Stimulated activated CD8-positive, alpha-beta memory T cell treated with anti-CD3 and anti-CD28 coated beads, Interleukin-2, amount 100 ng/mL, for 48 hours (primary cell): Measurements from ENCODE around the gene RERG.
"Not testable (repeated sequence)": the region's sequence is repeated elsewhere in the genome, so short reads cannot be mapped to it uniquely, and the experiment has no call there.

Experiments
- DNase-seq, 2 donors: peaks; one replicate each; pipeline ENCODE4 v3.0.0-alpha.2; 2020; ENCODE audit warnings: low read depth in 2 of 2

The RERG gene

DNA sequence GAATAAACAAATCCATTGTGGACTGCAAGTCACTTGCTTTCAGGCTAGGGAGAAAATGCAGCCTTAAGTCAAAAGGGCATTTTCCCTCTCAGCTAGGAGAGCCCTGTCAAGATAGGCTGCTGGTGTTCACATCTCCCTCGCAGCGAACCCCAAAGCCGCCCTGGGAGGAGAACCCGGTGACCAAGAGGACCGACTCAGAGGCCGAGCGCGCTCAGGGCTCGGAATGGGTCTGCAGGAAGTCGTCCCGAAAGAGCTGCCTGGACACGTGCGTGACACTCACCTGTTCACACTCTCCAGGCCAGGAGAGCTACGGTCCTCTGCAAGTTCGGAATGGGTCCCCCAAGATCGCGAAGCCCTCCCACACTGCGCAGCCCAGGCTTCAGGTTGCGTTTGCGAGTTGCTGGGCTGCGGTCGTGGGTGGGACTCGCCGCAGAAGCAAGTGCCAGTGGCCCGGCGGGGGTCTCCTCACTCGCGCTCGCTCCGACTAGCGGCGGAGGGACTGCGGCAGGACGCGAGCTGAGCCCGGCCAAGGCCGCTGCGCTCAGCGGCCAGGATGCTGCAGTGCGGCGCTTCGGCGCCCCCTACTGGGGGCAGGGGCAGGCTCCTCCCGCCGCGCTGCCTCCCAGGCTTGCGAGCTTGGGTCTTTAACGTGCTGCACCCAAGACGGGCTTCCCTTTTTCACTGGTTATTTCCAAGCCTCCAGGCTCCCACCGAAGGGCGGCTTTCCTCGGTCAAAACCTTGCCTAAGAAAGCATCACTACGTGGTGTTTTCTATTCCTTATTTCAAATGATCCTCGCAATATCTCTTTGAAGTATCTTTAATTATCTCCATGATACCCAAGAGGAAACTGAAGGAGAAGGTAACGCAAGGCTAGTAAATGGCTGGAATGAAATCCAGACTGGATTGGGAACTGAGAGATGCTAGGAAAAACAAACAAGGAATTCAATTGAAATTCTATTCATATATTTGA, at the start of gene RERG:
RERG (minus strand) TSS at position 503 of the 971 bp plus-strand sequence. CDS start 3,928 bp downstream, outside the sequence.
- DNase-seq, result peak; percentile 64

DNA sequence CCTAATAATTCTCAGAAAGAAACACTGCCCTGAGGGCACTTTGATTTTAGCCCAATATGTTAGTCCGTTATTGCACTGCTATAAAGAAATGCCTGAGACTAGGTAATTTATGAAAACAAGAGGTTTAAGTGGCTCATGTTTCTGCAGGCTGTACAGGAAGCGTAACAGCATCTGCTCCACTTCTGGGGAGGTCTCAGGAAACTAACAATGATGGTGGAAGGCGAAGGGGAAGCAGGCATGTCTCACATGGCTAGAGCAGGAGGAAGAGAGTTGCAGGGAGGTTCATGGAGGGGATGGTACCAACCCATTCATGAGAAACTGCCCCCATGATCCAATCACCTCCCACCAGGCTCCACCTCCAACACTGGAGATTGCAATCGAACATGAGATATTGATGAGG, 49.4 kb upstream of the RERG start:
- DNase-seq, result no peak

DNA sequence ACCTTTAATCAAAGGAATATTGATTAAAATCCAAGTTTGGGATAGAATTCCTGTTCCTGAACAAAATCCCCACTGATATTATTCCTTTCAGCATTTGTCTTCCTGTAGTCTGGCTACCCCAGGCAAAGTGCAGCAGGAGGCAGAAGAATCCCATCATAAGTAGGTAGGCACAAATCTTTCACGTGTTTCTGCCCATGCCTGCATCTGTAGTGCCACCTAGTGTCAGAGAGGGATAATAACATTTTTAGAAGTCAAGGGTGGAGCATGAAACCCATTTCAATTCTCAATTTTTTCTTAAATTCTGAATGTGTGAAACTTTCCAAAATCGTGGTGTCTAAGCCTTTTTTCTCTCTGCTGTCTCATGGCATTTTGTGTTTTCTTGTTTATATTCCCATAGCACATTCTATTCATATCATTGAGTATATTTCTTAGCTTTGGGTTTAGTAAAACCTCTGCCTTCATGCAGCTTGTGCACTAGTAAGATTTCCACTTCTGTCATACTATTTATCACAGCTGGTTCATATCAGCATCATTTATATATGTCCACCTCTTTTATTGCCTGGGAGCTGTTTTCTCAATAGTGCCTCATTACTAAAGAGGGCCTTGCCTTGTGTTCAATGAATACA, 47.8 kb upstream of the RERG start:
- peak; percentile 1 for DNase-seq

- DNase-seq, result no peak
Measured at GRCh38 chr12:15268309-15268708, 47.1 kb upstream of the RERG start.

DNA sequence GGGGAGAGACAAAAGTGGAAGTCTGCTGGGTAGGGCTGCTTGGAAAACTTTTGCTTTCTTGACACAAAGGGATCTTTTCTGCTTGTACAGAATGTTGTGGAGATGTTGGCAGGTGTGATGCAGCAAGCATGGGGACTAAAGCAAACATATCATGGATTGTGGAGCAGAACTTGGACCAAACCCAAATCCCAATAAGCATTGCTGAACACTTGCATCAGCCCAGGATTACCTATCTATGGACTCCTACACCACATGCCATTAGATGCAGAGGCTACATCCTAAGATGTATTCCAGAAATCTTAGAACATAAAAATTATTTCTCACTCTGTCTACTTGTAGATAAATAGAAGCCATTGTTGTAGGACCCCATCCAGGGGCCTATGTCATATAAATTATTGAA, 44.7 kb upstream of the RERG start:
- DNase-seq, result no peak

- DNase-seq, result no peak
Measured at GRCh38 chr12:15256761-15257160, 35.5 kb upstream of the RERG start.

DNA sequence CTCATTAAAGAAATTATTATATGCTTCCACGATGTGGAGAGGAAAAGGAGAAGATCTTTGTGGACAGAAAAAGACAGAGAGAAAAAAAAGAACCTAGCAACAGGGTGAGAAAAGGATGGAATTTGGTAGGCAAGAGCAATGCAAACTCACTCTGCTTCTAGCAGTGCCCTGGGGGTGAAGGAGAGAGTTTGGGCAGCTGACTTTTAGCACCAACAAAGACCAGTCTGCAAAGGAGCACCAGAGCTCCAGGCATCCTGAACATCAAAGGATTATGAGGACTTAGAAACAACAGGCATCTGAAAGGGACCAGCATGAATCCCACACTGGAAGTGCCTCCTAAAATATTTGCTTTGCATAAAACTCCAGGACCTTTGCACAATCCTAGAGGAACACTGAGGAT, 32.8 kb upstream of the RERG start:
- DNase-seq, result no peak

DNA sequence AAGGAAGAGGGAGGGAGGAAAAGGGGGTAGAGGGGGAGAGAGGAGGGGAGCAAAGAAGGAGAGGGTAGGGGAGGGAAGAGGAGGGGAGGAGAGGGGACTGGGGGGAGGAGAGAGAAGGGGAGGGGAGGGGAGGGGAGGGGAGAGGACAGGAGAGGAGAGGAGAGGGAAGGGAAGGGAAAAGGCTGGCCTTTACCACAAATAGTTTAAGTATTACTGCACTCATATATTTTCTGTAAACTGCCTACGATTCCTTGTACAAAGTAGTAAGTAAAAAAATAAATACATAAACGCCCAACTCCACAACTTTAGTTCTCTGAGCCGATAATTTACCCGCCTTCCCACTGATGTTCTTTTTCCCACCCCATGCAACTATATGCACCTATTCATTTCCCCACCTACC, 23.7 kb upstream of the RERG start:
- no peak for DNase-seq

- no peak for DNase-seq
Measured at GRCh38 chr12:15244341-15244740, 23.1 kb upstream of the RERG start.

GRCh38 chr12:15243102-15243501, 21.9 kb upstream of the RERG start:
- no peak for DNase-seq

- no peak for DNase-seq
Measured at GRCh38 chr12:15240898-15241297, 19.7 kb upstream of the RERG start.

DNA sequence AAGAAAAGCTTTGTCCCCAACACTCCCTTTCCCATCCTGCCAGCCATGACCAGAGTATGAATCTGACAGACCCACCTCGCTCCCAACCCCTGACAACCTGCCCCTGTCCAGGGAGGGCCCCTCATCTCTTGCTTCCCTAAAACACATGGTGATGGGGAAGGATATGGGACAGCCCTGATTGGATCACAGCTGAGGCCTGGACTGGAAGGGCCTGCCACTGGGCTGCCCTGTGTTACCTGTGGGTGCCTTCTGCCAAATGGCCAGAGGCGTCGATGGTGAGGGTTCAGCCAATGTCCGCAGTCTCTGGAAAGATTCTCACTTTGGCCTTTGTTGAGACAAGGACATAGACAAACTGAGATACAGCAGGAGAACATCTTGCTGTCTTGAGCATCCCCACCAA, 13.3 kb upstream of the RERG start:
- no peak for DNase-seq

- DNase-seq, result no peak
Measured at GRCh38 chr12:15234011-15234410, 12.8 kb upstream of the RERG start.

GRCh38 chr12:15232959-15233358, 11.7 kb upstream of the RERG start:
- no peak for DNase-seq

GRCh38 chr12:15231493-15231892, 10.3 kb upstream of the RERG start:
- DNase-seq, result no peak

DNA sequence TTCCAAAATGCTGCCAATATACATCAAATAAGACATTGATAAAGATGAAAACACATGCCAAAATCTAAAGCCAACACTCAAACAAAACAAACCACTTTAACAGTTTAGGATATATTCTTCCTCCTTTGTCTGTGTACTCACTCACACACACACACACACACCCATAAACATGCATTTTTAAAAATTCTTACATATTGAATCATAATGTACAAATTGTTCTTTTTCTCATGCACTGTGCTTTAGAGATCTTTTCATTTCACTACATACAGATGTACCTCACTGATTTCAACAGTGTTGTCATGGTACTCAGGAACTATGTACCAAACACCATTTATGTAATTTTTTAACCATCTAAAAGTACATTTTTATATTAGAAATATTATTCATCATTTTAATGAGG, 9.5 kb upstream of the RERG start:
- no peak for DNase-seq

GRCh38 chr12:15230137-15230536, 8.9 kb upstream of the RERG start:
- no peak for DNase-seq

DNA sequence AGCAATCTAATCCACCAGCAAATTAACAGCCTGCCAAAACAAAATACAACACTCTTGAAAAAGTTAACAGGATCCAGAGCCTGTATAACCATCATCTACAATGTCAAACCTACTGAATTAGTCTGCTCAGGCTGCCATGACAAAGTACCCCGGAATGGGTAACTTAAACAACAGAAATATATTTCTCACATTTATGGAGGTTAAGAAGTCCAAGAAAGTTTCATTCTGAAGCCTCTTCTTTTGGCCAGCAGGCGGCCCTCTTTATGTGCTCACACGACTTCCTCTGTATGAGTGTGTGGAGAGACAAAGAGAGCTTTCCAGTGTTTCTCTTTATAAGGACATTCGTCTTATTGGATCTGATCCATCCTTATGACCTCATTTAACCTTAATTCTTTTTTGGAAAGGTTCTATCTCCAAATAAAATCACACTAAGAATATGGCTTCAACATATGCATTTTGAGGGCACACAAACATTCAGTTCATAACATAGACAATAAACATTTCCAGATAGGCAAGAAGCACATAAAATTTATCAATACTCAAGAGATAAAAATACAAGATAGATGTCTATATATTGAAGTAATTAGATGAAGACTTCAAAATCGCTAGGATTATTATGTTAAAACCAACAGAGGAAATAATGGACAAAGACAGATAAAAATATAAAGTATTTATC, 5.9 kb upstream of the RERG start:
- peak in 1 of 2 donors; percentile 1 for DNase-seq

DNA sequence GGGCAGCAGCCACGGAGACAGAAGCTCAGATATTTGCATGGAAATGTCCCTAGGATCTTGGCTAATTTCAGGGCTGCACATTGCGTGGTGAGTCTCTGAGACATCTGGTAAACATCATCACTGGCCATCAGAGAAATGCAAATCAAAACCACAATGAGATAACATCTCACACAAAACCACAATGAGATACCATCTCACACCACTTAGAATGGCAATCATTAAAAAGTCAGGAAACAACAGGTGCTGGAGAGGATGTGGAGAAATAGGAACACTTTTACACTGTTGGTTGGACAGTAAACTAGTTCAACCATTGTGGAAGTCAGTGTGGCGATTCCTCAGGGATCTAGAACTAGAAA, 4.6 kb upstream of the RERG start:
- DNase-seq, result not testable (repeated sequence)

DNA sequence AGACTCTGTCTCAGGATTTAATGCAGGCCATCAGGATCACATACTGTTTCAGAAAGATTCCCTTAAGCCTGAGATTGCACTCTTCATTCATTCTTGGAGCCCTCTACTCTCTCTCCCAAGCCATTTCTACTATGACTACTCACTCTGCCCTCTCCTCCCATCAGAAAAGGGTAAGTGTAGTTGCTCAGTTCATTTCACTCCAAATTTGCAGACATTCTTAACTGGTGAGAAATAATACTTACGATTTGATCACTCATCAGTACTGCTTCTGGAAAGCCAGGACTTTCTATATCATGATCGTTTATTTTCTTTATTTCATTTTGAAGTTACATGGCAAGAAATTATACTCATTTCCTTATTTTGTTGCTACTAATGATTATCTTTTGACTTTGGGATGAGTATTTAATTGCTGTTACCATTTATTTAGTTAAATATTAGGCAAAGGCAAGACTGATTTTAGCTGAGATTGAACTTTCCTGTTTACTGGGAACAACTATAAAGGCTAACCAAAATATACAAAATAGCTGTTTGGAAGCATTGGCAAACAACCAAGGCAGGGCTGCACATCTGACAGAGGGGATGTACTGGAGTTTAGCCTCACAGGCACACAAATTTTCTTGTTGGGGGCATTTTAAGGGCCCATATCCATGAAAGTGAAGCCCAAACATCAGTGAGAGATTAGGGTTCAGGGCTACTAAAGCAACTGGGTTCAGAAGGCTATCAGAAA, 4.1 kb upstream of the RERG start:
- DNase-seq, result no peak

DNA sequence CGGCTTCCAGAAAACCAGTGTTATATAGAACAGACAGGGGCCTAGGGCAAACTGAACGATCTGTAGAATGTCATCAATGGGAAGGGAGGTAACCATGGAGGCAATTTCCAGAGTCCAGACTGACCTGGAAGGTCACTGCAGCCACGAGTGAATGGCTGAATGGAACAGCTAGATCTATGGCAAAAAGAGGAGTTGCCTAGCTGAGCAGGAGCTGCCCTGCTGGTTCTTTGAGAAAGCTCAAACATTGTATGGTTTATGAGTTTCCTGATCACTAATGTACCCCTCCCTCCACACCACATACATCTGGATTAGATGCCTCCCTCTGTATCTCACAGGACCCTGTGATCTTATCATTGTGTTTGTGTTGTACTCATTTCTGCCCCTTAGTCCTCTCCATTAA, 1.0 kb upstream of the RERG start:
- DNase-seq, result no peak

DNA sequence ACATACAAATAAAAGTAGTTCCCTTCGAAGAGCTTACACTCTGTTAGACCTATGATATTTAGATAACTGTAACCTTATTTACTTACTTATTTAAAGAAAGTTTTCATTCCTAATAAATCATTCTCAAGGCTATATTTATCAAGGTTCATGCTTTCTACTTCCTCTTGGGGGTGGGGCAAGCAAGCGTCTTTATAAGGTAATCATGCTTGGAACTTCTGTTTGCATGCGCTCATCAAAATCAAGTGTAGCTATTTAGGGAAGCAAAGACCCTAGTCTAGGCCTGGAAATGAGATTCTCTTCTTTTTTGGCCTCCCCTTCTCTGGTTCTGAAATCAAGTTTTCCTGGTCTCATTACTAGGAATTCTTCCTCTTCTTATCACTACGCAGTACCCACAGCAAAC, 766 bp downstream of the RERG start:
- no peak for DNase-seq
